Common myeloid progenitor, CD34-positive (primary cell): Measurements from ENCODE around the gene ADAMTSL1.
"Not testable (repeated sequence)": the region's sequence is repeated elsewhere in the genome, so short reads cannot be mapped to it uniquely, and the experiment has no call there.

Experiments
- CTCF ChIA-PET: fragments of 350-600 bp; sonication (Branson Sonifier 250); formaldehyde crosslinking; loops from one replicate; lab custom pipeline; 2021; ENCODE audit warnings: antibody characterized with exemption; lab: Charles Lee
- POLR2A ChIA-PET: fragments of 350-600 bp; sonication (Branson Sonifier 250); formaldehyde crosslinking; loops from one replicate; lab custom pipeline; 2021; ENCODE audit warnings: antibody characterized with exemption; lab: Charles Lee
- DNase-seq, 3 donors: peaks; one replicate each; pipeline versions ENCODE4 v3.0.0 to v3.0.0-alpha.2; 2013
- H3K27ac ChIP-seq, 2 experiments: 1 replicate in 1 of 2; 2 replicates in 1 of 2; pipeline ENCODE4 v1.7.0; 2013; ENCODE audit warnings: inconsistent platforms in 2 of 2, low read length in 2 of 2, mild to moderate bottlenecking in 2 of 2, low read depth in 1 of 2, moderate library complexity in 1 of 2; ENCODE audit not compliant: severe bottlenecking in 2 of 2, insufficient read depth in 1 of 2, poor library complexity in 1 of 2
- H3K27me3 ChIP-seq, 5 experiments: replicated peaks in 2 of 5; 1 replicate in 3 of 5; 2 replicates in 2 of 5; pipeline versions ENCODE4 v1.6.1 to v1.7.0; 2013; ENCODE audit warnings: low read length in 4 of 5, mild to moderate bottlenecking in 2 of 5, moderate library complexity in 2 of 5, inconsistent platforms in 1 of 5; ENCODE audit not compliant: insufficient read depth in 5 of 5, control insufficient read depth in 4 of 5
- H3K36me3 ChIP-seq, 4 experiments: 1 replicate in 2 of 4; 2 replicates in 2 of 4; pipeline versions ENCODE4 v1.6.1 to v1.7.0; 2013; ENCODE audit warnings: low read length in 3 of 4, control low read depth in 1 of 4, mild to moderate bottlenecking in 1 of 4; ENCODE audit not compliant: control insufficient read depth in 4 of 4, insufficient read depth in 4 of 4
- H3K4me1 ChIP-seq, 4 experiments: 1 replicate in 3 of 4; 2 replicates in 1 of 4; pipeline versions ENCODE4 v1.6.1 to v1.7.1; 2013; ENCODE audit warnings: low read length in 3 of 4, mild to moderate bottlenecking in 3 of 4, control low read depth in 1 of 4, inconsistent platforms in 1 of 4, moderate library complexity in 1 of 4; ENCODE audit not compliant: control insufficient read depth in 4 of 4, insufficient read depth in 4 of 4; ENCODE audit errors: control extremely low read depth in 1 of 4
- H3K4me3 ChIP-seq, 7 experiments: 1 replicate in 4 of 7; 2 replicates in 3 of 7; pipeline versions ENCODE4 v1.5.1 to v1.7.0; 2013; ENCODE audit warnings: mild to moderate bottlenecking in 7 of 7, low read length in 6 of 7, moderate library complexity in 6 of 7, inconsistent platforms in 2 of 7, low read depth in 2 of 7, control low read depth in 1 of 7; ENCODE audit not compliant: insufficient read depth in 4 of 7, control insufficient read depth in 1 of 7; ENCODE audit errors: extremely low read depth in 1 of 7
- H3K9me3 ChIP-seq, 5 experiments: 1 replicate in 4 of 5; 2 replicates in 1 of 5; pipeline versions ENCODE4 v1.6.1 to v1.7.1; 2013; ENCODE audit warnings: low read length in 4 of 5, mild to moderate bottlenecking in 2 of 5, inconsistent platforms in 1 of 5, low read depth in 1 of 5, moderate library complexity in 1 of 5; ENCODE audit not compliant: control insufficient read depth in 4 of 5, insufficient read depth in 2 of 5; ENCODE audit errors: control extremely low read depth in 1 of 5
- WGBS: methylation state at CpG from one replicate; pipeline ENCODE4 v1.1.5; 2013; ENCODE audit not compliant: insufficient coverage; 5-methylcytosine and 5-hydroxymethylcytosine counted together

ADAMTSL1 gene

GRCh38 chr9:18865542-18865941 lies 391.6 kb downstream of the ADAMTSL1 start:
- Histone ChIP-seq H3K4me3 (no peak overlapping the region), H3K4me1 (no peaks in the 10 kb centered on the region), H3K27me3 (peaks cover 0 to 1% (median 0%) of the 10 kb centered on the region in 5 experiments), H3K9me3 (peaks cover 0 to 9% (median 0%) of the 10 kb centered on the region in 5 experiments), H3K27ac (no peak overlapping the region), H3K36me3 (no peaks in the 10 kb centered on the region)
- CTCF ChIA-PET = no interaction called here
- no peak for DNase-seq
- POLR2A ChIA-PET = no interaction called here
- WGBS = 92% methylated on average over 3 of the region's 3 CpGs

GRCh38 chr9:18866121-18866831 lies 392.3 kb downstream of the ADAMTSL1 start:
- Histone ChIP-seq H3K27me3 (peaks cover 0 to 1% (median 0%) of the 10 kb centered on the region in 5 experiments), H3K27ac (no peak overlapping the region), H3K4me1 (no peaks in the 10 kb centered on the region), H3K9me3 (peaks cover 0 to 11% (median 0%) of the 10 kb centered on the region in 5 experiments), H3K36me3 (no peaks in the 10 kb centered on the region), H3K4me3 (no peak overlapping the region)
- DNase-seq = no peak
- WGBS = 100% methylated on average over 2 of the region's 4 CpGs
- ChIA-PET CTCF (no interaction called here), POLR2A (no interaction called here)

- Histone ChIP-seq H3K9me3 (peaks cover 0 to 11% (median 0%) of the 10 kb centered on the region in 5 experiments), H3K4me1 (no peaks in the 10 kb centered on the region), H3K27ac (no peak overlapping the region), H3K36me3 (no peaks in the 10 kb centered on the region), H3K4me3 (no peak overlapping the region), H3K27me3 (no peaks in the 10 kb centered on the region)
- CTCF ChIA-PET = no interaction called here
- POLR2A ChIA-PET = no interaction called here
- no peak for DNase-seq
These were observed 395.8 kb downstream of the ADAMTSL1 start for GRCh38 chr9:18869725-18870124.

- no peak for DNase-seq
- WGBS = no CpG with 5 or more reads among the region's 4 CpGs
- Histone ChIP-seq H3K9me3 (peaks cover 0 to 9% (median 3%) of the 10 kb centered on the region in 5 experiments), H3K36me3 (no peaks in the 10 kb centered on the region), H3K4me1 (no peaks in the 10 kb centered on the region), H3K27ac (no peak overlapping the region), H3K4me3 (no peak overlapping the region), H3K27me3 (no peaks in the 10 kb centered on the region)
- ChIA-PET POLR2A (no interaction called here), CTCF (no interaction called here)
These were observed 400.1 kb downstream of the ADAMTSL1 start for GRCh38 chr9:18874069-18874468.

- H3K4me3 ChIP-seq, POLR2A ChIA-PET, H3K36me3 ChIP-seq, H3K9me3 ChIP-seq, H3K4me1 ChIP-seq, H3K27ac ChIP-seq, DNase-seq, H3K27me3 ChIP-seq: not testable (repeated sequence)
- CTCF ChIA-PET = interaction anchor here (1.0 kb wide), 1 partner anchor 14 kb away, joined by 3 read pairs; no protein-coding TSS in a partner anchor
These were observed 401.0 kb downstream of the ADAMTSL1 start for GRCh38 chr9:18874990-18875389.

- DNase-seq = no peak
- POLR2A ChIA-PET = no interaction called here
- CTCF ChIA-PET = no interaction called here
These were observed 404.0 kb downstream of the ADAMTSL1 start for GRCh38 chr9:18877984-18878383.

GRCh38 chr9:18881758-18882157 lies 407.8 kb downstream of the ADAMTSL1 start:
- Histone ChIP-seq H3K36me3 (no peaks in the 10 kb centered on the region), H3K27ac (no peak overlapping the region), H3K27me3 (peaks cover 0 to 3% (median 0%) of the 10 kb centered on the region in 5 experiments), H3K9me3 (peaks cover 0 to 4% (median 0%) of the 10 kb centered on the region in 5 experiments), H3K4me3 (no peak overlapping the region), H3K4me1 (no peaks in the 10 kb centered on the region)
- CTCF ChIA-PET = no interaction called here
- no peak for DNase-seq
- no CpG with 5 or more reads among the region's 2 CpGs for WGBS
- POLR2A ChIA-PET = no interaction called here

More at GRCh38 chr9:18877984-18878383, 404.0 kb downstream of the ADAMTSL1 start:
- Histone ChIP-seq H3K4me1 (no peaks in the 10 kb centered on the region), H3K9me3 (peaks cover 0 to 3% (median 0%) of the 10 kb centered on the region in 5 experiments), H3K4me3 (no peak overlapping the region), H3K27me3 (peaks cover 0 to 3% (median 0%) of the 10 kb centered on the region in 5 experiments), H3K36me3 (no peaks in the 10 kb centered on the region), H3K27ac (no peak overlapping the region)
- WGBS = 95% methylated on average over 3 of the region's 3 CpGs
